ENCODE measurements around the gene PRM2.

Gene PRM2

DNA sequence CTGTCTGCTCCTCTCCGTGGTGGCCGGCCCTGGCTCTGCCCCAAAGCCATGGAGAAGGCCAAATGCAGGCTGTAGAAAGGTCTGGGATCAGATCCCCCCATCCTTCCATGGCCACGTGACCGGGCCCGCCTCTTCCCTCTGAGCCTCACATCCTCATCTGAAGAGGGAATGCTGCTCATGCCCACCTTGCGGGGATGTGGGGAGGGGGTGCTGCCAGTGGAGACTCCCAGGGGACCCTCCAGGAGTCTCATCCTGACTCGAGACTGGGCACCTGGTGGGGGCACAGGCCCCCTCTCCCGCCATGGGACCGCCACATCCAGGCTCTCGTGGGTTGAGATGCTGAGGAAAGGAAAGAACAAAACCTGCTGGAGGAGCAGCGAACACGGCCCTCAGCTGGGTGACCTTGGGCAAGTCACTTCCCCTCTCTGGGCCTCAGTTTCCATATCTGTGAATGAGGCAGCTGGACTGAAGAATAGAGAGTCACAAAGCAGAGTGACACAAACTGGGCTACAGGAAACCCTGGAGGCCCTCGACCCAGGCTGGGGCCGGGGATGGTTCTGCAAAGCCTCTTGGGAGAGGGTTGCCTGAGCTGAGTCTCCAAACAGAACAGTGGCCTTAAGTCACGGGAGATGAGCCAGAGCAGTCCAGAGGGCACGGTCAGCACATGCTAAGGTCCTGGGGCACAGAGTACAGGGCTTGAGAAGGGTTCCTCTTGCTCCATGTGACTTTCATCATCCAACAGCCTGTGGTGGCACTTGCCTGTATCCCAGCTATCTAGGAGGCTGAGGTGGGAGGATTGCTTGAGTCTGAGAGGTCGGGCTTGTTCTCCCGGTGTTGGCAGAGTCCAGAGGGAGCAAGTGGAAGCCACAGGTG, 50.4 kb downstream of the PRM2 start:
- TF ChIP-seq, protein P1, sequence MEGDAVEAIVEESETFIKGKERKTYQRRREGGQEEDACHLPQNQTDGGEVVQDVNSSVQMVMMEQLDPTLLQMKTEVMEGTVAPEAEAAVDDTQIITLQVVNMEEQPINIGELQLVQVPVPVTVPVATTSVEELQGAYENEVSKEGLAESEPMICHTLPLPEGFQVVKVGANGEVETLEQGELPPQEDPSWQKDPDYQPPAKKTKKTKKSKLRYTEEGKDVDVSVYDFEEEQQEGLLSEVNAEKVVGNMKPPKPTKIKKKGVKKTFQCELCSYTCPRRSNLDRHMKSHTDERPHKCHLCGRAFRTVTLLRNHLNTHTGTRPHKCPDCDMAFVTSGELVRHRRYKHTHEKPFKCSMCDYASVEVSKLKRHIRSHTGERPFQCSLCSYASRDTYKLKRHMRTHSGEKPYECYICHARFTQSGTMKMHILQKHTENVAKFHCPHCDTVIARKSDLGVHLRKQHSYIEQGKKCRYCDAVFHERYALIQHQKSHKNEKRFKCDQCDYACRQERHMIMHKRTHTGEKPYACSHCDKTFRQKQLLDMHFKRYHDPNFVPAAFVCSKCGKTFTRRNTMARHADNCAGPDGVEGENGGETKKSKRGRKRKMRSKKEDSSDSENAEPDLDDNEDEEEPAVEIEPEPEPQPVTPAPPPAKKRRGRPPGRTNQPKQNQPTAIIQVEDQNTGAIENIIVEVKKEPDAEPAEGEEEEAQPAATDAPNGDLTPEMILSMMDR (IDR thresholded peaks at IDR 0.05; ENCODE audit: borderline replicate concordance, extremely low read depth, low read length, poor library complexity, severe bottlenecking): no peak
- no peak for TF ChIP-seq EZH2 (IDR thresholded peaks at IDR 0.05; ENCODE audit: borderline replicate concordance, low read depth, low read length, severe bottlenecking)
- ATAC-seq (ENCODE audit: insufficient read depth, low read depth) (no peak; the same call in 2 of the 3 replicates), DNase-seq (peak; percentile 63)
- H3K4me2 ChIP-seq (ENCODE audit: insufficient read depth, low read length): peak overlapping the region; percentile 67
- H3K9ac ChIP-seq (ENCODE audit: low read depth, low read length): peak overlapping the region; percentile 68
- H3K27ac ChIP-seq (ENCODE audit: low read length): peak overlapping the region; percentile 97
- no peaks in the 10 kb centered on the region for H4K20me1 ChIP-seq (ENCODE audit: insufficient read depth, low read length)
- peaks cover 59% of the 10 kb centered on the region for H3K4me1 ChIP-seq (ENCODE audit: insufficient read depth, low read length)
- H3K27me3 ChIP-seq (ENCODE audit: insufficient read depth, low read length, poor library complexity): no peaks in the 10 kb centered on the region
- H3K9me3 ChIP-seq (ENCODE audit: insufficient read depth, low read length, severe bottlenecking): no peaks in the 10 kb centered on the region
- 0 out of 2 replicates have a peak, but pooled peaks cover 5% of the 10 kb centered on the region for H3K79me2 ChIP-seq (ENCODE audit: insufficient read depth, low read length)
- no peaks in the 10 kb centered on the region for H3K36me3 ChIP-seq (ENCODE audit: insufficient read depth, low read length)
- peak overlapping the region in 1 of 2 experiments; percentile 47; a peak in 2 of 4 replicates for H3K4me3 ChIP-seq (ENCODE audit: low read depth in 1 of 2, low read length in 2 of 2)
- H2AFZ ChIP-seq (ENCODE audit: low read depth, low read length): peak overlapping the region; percentile 1
